K562 (cell line): ENCODE measurements around the gene SCAPER.

ENCODE experiments used
- EZH2 ChIP-seq: IDR thresholded peaks from 2 replicates; pipeline ENCODE4 v1.6.1; 2012; ENCODE audit warnings: low read depth, mild to moderate bottlenecking, inconsistent platforms, low read length, borderline replicate concordance
- FOXJ3 ChIP-seq: sonication (generic); formaldehyde crosslinking; IDR thresholded peaks from 2 replicates; pipeline ENCODE4 v1.4.0; 2020; ENCODE audit warnings: mild to moderate bottlenecking, missing genetic modification reagents
- GATA2 ChIP-seq: sonication (generic); formaldehyde crosslinking; IDR thresholded peaks from 2 replicates; pipeline ENCODE4 v1.4.0; 2020; ENCODE audit warnings: mild to moderate bottlenecking, missing genetic modification reagents
- HSF4 ChIP-seq: fragments of 250-450 bp; sonication (Bioruptor Pico); IDR thresholded peaks from 2 replicates; pipeline ENCODE4 v2.1.2; 2022; ENCODE audit warnings: mild to moderate bottlenecking, moderate library complexity, borderline replicate concordance
- MIER1 ChIP-seq: fragments of 450-650 bp; IDR thresholded peaks from 2 replicates; pipeline ENCODE4 v1.6.1; 2016; ENCODE audit warnings: antibody characterized with exemption, mild to moderate bottlenecking, low read depth
- POLR2A ChIP-seq: fragments of 450-650 bp; conservative IDR thresholded peaks from 2 replicates; pipeline ENCODE4 v1.6.1; 2016
- RFX5 ChIP-seq: IDR thresholded peaks from 2 replicates; pipeline ENCODE4 v1.6.1; 2011; ENCODE audit warnings: low read depth, mild to moderate bottlenecking, improper control_type of control experiment, low read length
- SMARCE1 ChIP-seq: fragments of 450-650 bp; IDR thresholded peaks from 2 replicates; pipeline ENCODE4 v1.7.1; 2016; ENCODE audit warnings: mild to moderate bottlenecking
- ZNF175 ChIP-seq: fragments of 200-800 bp; sonication (Bioruptor generic); IDR thresholded peaks from 2 replicates; pipeline ENCODE4 v1.6.1; 2016; ENCODE audit warnings: low read depth, mild to moderate bottlenecking, missing genetic modification characterization, missing compliant biosample characterization
- TF ChIP-seq, protein P1 (sequence below): sonication (generic); formaldehyde crosslinking; IDR thresholded peaks from 2 replicates; pipeline ENCODE4 v1.8.0; 2022; ENCODE audit warnings: mild to moderate bottlenecking, missing genetic modification reagents
- TF ChIP-seq, protein P2 (sequence below), 3 experiments: IDR thresholded peaks in 2 of 3; conservative IDR thresholded peaks in 1 of 3; 2 replicates each; pipeline ENCODE4 v1.5.1; 2011 to 2012; ENCODE audit warnings: low read length in 3 of 3, mild to moderate bottlenecking in 3 of 3, control low read depth in 2 of 3, improper control_type of control experiment in 1 of 3, inconsistent platforms in 1 of 3, low read depth in 1 of 3, mixed read lengths in 1 of 3, moderate library complexity in 1 of 3; ENCODE audit not compliant: insufficient read depth in 2 of 3
- TF ChIP-seq, protein P3 (sequence below): sonication (generic); formaldehyde crosslinking; IDR thresholded peaks from 2 replicates; pipeline ENCODE4 v1.8.1; 2023; ENCODE audit warnings: mild to moderate bottlenecking, missing genetic modification reagents, moderate library complexity
- TF ChIP-seq, protein P4 (sequence below): sonication (generic); formaldehyde crosslinking; IDR thresholded peaks from 2 replicates; pipeline ENCODE4 v1.5.0; 2020; ENCODE audit warnings: missing genetic modification reagents
- TF ChIP-seq, protein P5 (sequence below): fragments of 450-650 bp; IDR thresholded peaks from 2 replicates; pipeline ENCODE4 v1.6.1; 2016; ENCODE audit warnings: borderline replicate concordance

DNA sequence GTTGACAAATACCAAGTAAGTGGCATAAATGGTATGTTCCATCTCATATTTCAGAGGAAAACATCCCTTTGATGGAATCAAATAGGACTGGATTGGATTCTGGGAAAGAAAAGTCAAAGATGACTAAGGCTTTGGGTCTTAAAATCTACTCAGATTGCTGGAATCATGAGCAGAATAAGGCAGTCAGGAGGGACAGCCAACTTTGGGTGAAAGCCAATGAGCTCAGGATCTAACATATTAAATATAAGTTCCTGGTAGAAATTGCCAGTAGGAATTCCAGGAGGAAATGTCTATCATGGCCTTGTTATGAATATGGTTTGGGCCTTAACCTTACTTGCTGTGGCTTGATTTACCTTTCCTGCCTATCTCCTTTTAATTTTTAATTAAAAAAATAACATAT lies 513.3 kb downstream of the SCAPER start:
- TF ChIP-seq, protein P1, sequence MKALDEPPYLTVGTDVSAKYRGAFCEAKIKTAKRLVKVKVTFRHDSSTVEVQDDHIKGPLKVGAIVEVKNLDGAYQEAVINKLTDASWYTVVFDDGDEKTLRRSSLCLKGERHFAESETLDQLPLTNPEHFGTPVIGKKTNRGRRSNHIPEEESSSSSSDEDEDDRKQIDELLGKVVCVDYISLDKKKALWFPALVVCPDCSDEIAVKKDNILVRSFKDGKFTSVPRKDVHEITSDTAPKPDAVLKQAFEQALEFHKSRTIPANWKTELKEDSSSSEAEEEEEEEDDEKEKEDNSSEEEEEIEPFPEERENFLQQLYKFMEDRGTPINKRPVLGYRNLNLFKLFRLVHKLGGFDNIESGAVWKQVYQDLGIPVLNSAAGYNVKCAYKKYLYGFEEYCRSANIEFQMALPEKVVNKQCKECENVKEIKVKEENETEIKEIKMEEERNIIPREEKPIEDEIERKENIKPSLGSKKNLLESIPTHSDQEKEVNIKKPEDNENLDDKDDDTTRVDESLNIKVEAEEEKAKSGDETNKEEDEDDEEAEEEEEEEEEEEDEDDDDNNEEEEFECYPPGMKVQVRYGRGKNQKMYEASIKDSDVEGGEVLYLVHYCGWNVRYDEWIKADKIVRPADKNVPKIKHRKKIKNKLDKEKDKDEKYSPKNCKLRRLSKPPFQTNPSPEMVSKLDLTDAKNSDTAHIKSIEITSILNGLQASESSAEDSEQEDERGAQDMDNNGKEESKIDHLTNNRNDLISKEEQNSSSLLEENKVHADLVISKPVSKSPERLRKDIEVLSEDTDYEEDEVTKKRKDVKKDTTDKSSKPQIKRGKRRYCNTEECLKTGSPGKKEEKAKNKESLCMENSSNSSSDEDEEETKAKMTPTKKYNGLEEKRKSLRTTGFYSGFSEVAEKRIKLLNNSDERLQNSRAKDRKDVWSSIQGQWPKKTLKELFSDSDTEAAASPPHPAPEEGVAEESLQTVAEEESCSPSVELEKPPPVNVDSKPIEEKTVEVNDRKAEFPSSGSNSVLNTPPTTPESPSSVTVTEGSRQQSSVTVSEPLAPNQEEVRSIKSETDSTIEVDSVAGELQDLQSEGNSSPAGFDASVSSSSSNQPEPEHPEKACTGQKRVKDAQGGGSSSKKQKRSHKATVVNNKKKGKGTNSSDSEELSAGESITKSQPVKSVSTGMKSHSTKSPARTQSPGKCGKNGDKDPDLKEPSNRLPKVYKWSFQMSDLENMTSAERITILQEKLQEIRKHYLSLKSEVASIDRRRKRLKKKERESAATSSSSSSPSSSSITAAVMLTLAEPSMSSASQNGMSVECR: no peak
- TF ChIP-seq, protein P2, sequence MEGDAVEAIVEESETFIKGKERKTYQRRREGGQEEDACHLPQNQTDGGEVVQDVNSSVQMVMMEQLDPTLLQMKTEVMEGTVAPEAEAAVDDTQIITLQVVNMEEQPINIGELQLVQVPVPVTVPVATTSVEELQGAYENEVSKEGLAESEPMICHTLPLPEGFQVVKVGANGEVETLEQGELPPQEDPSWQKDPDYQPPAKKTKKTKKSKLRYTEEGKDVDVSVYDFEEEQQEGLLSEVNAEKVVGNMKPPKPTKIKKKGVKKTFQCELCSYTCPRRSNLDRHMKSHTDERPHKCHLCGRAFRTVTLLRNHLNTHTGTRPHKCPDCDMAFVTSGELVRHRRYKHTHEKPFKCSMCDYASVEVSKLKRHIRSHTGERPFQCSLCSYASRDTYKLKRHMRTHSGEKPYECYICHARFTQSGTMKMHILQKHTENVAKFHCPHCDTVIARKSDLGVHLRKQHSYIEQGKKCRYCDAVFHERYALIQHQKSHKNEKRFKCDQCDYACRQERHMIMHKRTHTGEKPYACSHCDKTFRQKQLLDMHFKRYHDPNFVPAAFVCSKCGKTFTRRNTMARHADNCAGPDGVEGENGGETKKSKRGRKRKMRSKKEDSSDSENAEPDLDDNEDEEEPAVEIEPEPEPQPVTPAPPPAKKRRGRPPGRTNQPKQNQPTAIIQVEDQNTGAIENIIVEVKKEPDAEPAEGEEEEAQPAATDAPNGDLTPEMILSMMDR (IDR thresholded peaks at IDR 0.05 in 2 of 3, conservative IDR thresholded peaks at IDR 0.05 in 1 of 3; ENCODE audit: insufficient read depth in 2 of 3, low read depth in 1 of 3, low read length in 3 of 3): no peak
- TF ChIP-seq POLR2A: no peak
- TF ChIP-seq ZNF175 (CRISPR knock-in tag): no peak
- no peak for TF ChIP-seq EZH2
- TF ChIP-seq MIER1: no peak
- TF ChIP-seq, protein P3, sequence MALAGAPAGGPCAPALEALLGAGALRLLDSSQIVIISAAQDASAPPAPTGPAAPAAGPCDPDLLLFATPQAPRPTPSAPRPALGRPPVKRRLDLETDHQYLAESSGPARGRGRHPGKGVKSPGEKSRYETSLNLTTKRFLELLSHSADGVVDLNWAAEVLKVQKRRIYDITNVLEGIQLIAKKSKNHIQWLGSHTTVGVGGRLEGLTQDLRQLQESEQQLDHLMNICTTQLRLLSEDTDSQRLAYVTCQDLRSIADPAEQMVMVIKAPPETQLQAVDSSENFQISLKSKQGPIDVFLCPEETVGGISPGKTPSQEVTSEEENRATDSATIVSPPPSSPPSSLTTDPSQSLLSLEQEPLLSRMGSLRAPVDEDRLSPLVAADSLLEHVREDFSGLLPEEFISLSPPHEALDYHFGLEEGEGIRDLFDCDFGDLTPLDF: no peak
- TF ChIP-seq FOXJ3 (CRISPR knock-in tag): no peak
- no peak for TF ChIP-seq HSF4
- no peak for TF ChIP-seq SMARCE1
- no peak for TF ChIP-seq RFX5
- TF ChIP-seq, protein P4, sequence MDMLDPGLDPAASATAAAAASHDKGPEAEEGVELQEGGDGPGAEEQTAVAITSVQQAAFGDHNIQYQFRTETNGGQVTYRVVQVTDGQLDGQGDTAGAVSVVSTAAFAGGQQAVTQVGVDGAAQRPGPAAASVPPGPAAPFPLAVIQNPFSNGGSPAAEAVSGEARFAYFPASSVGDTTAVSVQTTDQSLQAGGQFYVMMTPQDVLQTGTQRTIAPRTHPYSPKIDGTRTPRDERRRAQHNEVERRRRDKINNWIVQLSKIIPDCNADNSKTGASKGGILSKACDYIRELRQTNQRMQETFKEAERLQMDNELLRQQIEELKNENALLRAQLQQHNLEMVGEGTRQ: no peak
- TF ChIP-seq GATA2 (CRISPR knock-in tag): no peak
- TF ChIP-seq, protein P5, sequence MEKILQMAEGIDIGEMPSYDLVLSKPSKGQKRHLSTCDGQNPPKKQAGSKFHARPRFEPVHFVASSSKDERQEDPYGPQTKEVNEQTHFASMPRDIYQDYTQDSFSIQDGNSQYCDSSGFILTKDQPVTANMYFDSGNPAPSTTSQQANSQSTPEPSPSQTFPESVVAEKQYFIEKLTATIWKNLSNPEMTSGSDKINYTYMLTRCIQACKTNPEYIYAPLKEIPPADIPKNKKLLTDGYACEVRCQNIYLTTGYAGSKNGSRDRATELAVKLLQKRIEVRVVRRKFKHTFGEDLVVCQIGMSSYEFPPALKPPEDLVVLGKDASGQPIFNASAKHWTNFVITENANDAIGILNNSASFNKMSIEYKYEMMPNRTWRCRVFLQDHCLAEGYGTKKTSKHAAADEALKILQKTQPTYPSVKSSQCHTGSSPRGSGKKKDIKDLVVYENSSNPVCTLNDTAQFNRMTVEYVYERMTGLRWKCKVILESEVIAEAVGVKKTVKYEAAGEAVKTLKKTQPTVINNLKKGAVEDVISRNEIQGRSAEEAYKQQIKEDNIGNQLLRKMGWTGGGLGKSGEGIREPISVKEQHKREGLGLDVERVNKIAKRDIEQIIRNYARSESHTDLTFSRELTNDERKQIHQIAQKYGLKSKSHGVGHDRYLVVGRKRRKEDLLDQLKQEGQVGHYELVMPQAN: no peak
